OCI-LY7 (cell line): ENCODE measurements around the gene NPR3. TPM values are rescaled to one million over a fixed set of nuclear protein-coding genes. Genes with fewer than 3 reads are reported as not detected.

Experiments
- BruUV-seq: library from RNA; stranded (reverse); fragments of 400-500 nt; replicated peaks from 2 replicates; lab custom pipeline; 2021; lab: Mats Ljungman, UMichigan
- CTCF ChIA-PET: fragments of 300-600 bp; sonication (Branson Sonifier 250); formaldehyde crosslinking; loops from one replicate; lab custom pipeline; 2022; ENCODE audit warnings: antibody characterized with exemption; ENCODE audit not compliant: unreplicated experiment; lab: Charles Lee
- POLR2A ChIA-PET: fragments of 300-600 bp; sonication (Branson Sonifier 250); formaldehyde crosslinking; loops from one replicate; lab custom pipeline; 2022; ENCODE audit warnings: antibody characterized with exemption; lab: Charles Lee
- DNase-seq: peaks from one replicate; pipeline ENCODE4 v3.0.0-alpha.2; 2015; ENCODE audit warnings: low spot score
- H2AFZ ChIP-seq: fragments of 200-600 bp; sonication (generic), shearing (Covaris generic); 2 replicates; pipeline ENCODE4 v1.6.1; 2014; ENCODE audit warnings: mild to moderate bottlenecking, antibody characterized with exemption, low read length, moderate library complexity
- H3K27ac ChIP-seq: fragments of 200-600 bp; sonication (generic); 2 replicates; pipeline ENCODE4 v1.5.1; 2014; ENCODE audit warnings: mixed run types, low read depth, mild to moderate bottlenecking, moderate library complexity, low read length, inconsistent platforms; ENCODE audit not compliant: poor library complexity, severe bottlenecking
- H3K36me3 ChIP-seq: fragments of 200-600 bp; sonication (generic); 2 replicates; pipeline ENCODE4 v1.6.1; 2014; ENCODE audit warnings: mild to moderate bottlenecking, antibody characterized with exemption, low read length, moderate library complexity, mixed read lengths; ENCODE audit not compliant: insufficient read depth
- H3K4me1 ChIP-seq: fragments of 200-600 bp; sonication (generic); 2 replicates; pipeline ENCODE4 v1.5.1; 2014; ENCODE audit warnings: mild to moderate bottlenecking, low read length; ENCODE audit not compliant: insufficient read depth, poor library complexity, severe bottlenecking
- H3K4me2 ChIP-seq: fragments of 200-600 bp; sonication (generic); 2 replicates; pipeline ENCODE4 v1.6.1; 2014; ENCODE audit warnings: mild to moderate bottlenecking, low read length
- H3K4me3 ChIP-seq: fragments of 200-600 bp; sonication (generic); 2 replicates; pipeline ENCODE4 v1.5.1; 2014; ENCODE audit warnings: mild to moderate bottlenecking, low read depth, low read length; ENCODE audit not compliant: poor library complexity, severe bottlenecking
- H3K79me2 ChIP-seq: fragments of 200-600 bp; sonication (generic); 2 replicates; pipeline ENCODE4 v1.6.1; 2016; ENCODE audit warnings: low read depth, mild to moderate bottlenecking, low read length, moderate library complexity, mixed read lengths; ENCODE audit not compliant: insufficient read depth
- H3K9me2 ChIP-seq: fragments of 200-600 bp; sonication (generic); 2 replicates; pipeline ENCODE4 v1.6.1; 2016; ENCODE audit warnings: mild to moderate bottlenecking, low read length, mixed read lengths; ENCODE audit not compliant: insufficient read depth
- H3K9me3 ChIP-seq: fragments of 200-600 bp; sonication (generic); 2 replicates; pipeline ENCODE4 v1.6.1; 2014; ENCODE audit warnings: mild to moderate bottlenecking, mixed run types, low read length, mixed read lengths
- H4K20me1 ChIP-seq: fragments of 200-600 bp; sonication (generic); 2 replicates; pipeline ENCODE4 v1.6.1; 2014; ENCODE audit warnings: mild to moderate bottlenecking, antibody characterized with exemption, low read length, moderate library complexity, mixed read lengths; ENCODE audit not compliant: insufficient read depth
- CTCF ChIP-seq: fragments of 200-600 bp; sonication (generic); conservative IDR thresholded peaks from 2 replicates; pipeline ENCODE4 v1.5.1; 2014; ENCODE audit warnings: mild to moderate bottlenecking, antibody characterized with exemption, low read length, moderate library complexity, mixed read lengths
- EZH2phosphoT487 ChIP-seq: fragments of 200-600 bp; sonication (generic); IDR thresholded peaks from 2 replicates; pipeline ENCODE4 v1.6.1; 2018; ENCODE audit warnings: low read depth, borderline replicate concordance, mild to moderate bottlenecking, mixed run types, antibody characterized with exemption, low read length, moderate library complexity, mixed read lengths
- intact Hi-C: fragments of 100-400 bp; cut with micrococcal nuclease; formaldehyde crosslinking; loops from one replicate; pipeline ENCODE4 v1.10.0; 2022; ENCODE audit not compliant: unreplicated experiment
- total RNA-seq, 2 experiments: library from RNA; depleted of rRNA in 1 of 2; stranded (reverse); fragments of >200 nt in 1 of 2; shearing (Covaris generic) in 1 of 2; gene quantifications; 2 replicates each; pipeline ENCODE4 v1.2.3, GENCODE V29; 2014 to 2022

The NPR3 gene
- total RNA-seq, 2 experiments from 2014 or later, result not detected

GRCh38 chr5:32837211-32837610, 126.1 kb downstream of the NPR3 start:
- CTCF ChIA-PET, result no interaction called here
- H3K79me2 ChIP-seq, result no peaks in the 10 kb centered on the region
- no peaks in the 10 kb centered on the region for H3K36me3 ChIP-seq
- BruUV-seq, result no TSS peak
- no peak overlapping the region for H3K4me2 ChIP-seq
- no peaks in the 10 kb centered on the region for H4K20me1 ChIP-seq
- no peak for DNase-seq
- POLR2A ChIA-PET, result interaction anchor here (1.1 kb wide), 1 partner anchor 16 kb away, joined by 3 read pairs; no protein-coding TSS in a partner anchor
- no peak for TF ChIP-seq CTCF
- TF ChIP-seq EZH2phosphoT487, result no peak
- no peaks in the 10 kb centered on the region for H3K9me3 ChIP-seq
- no peak overlapping the region for H3K4me3 ChIP-seq
- H3K4me1 ChIP-seq, result no peaks in the 10 kb centered on the region
- no peak overlapping the region for H3K27ac ChIP-seq
- intact Hi-C loops, result no loop called here
- no peaks in the 10 kb centered on the region for H3K9me2 ChIP-seq
- H2AFZ ChIP-seq, result no peak overlapping the region

DNA sequence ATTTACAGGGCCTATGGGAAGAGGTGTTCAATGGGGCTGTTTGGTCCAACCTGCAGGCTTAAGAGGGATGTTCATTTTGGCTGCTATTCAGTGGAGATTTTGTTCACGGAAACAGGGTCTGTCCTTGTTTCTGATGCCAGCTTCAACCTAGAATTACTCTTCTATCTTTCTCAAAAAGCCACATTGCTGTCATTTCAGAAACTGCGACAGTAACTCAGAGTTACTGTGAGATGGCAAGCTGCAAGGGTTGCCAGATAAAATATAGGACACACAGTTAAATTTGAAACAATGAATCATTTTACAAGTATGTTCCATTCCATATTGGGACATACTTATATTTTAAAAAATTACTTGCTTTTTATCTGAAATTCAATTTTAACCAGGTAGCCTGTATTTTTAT, 128.0 kb downstream of the NPR3 start:
- Histone ChIP-seq H3K36me3 (no peaks in the 10 kb centered on the region), H3K4me2 (no peak overlapping the region), H3K79me2 (no peaks in the 10 kb centered on the region), H3K4me3 (no peak overlapping the region), H3K4me1 (no peaks in the 10 kb centered on the region), H2AFZ (no peak overlapping the region), H3K27ac (no peak overlapping the region), H4K20me1 (no peaks in the 10 kb centered on the region), H3K9me3 (no peaks in the 10 kb centered on the region), H3K9me2 (no peaks in the 10 kb centered on the region)
- no TSS peak for BruUV-seq
- no peak for DNase-seq
- POLR2A ChIA-PET, result no interaction called here
- intact Hi-C loops, result no loop called here
- TF ChIP-seq EZH2phosphoT487 (no peak), CTCF (no peak)
- CTCF ChIA-PET, result no interaction called here

DNA sequence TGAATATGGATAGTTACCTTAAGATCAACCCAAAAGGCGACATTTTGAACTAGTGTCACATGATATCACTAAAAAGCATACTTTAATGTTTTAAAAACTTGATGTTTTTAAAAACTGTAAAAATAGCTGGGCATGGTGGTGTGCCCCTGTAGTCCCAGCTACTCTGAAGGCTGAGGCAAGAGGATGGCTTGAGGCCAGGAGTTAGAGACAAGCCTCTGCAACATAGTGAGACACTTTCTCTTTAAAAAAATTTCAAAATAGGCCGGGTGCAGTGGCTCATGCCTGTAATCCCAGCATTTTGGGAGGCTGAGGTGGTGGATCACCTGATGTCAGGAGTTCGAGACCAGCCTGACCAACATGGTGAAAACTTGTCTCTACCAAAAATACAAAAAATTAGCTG, 129.5 kb downstream of the NPR3 start:
- ChIA-PET CTCF (no interaction called here), POLR2A (no interaction called here)
- no peak for DNase-seq
- Histone ChIP-seq H3K79me2 (no peaks in the 10 kb centered on the region), H2AFZ (no peak overlapping the region), H3K9me2 (no peaks in the 10 kb centered on the region), H4K20me1 (no peaks in the 10 kb centered on the region), H3K9me3 (no peaks in the 10 kb centered on the region), H3K36me3 (no peaks in the 10 kb centered on the region), H3K4me3 (no peak overlapping the region), H3K4me2 (no peak overlapping the region), H3K27ac (no peak overlapping the region), H3K4me1 (no peaks in the 10 kb centered on the region)
- TF ChIP-seq EZH2phosphoT487, result no peak
- TF ChIP-seq CTCF, result no peak
- intact Hi-C loops, result no loop called here
- no TSS peak for BruUV-seq

Other genes starting within 250 kb of the NPR3 start
- 40.3 and 56.9 TPM in 2 replicates for gene SUB1, start 125.8 kb upstream of the NPR3 start, total RNA-seq (2014; rRNA removed; shearing (Covaris generic))
- gene SUB1, start 125.8 kb upstream of the NPR3 start, total RNA-seq (2022), result 69.2 and 82.2 TPM in 2 replicates